H1 (cell line): ENCODE data around the gene RCL1. TPM values are rescaled to one million over a fixed set of nuclear protein-coding genes. Genes with fewer than 3 reads are reported as not detected.

Experiments
- CTCF ChIA-PET: fragments of 300-600 bp; sonication (Branson Sonifier 250); formaldehyde crosslinking; loops from one replicate; lab custom pipeline; 2021; ENCODE audit not compliant: partially characterized antibody; lab: Charles Lee
- POLR2A ChIA-PET: fragments of 300-600 bp; sonication (Branson Sonifier 250); formaldehyde crosslinking; loops from one replicate; lab custom pipeline; 2021; ENCODE audit warnings: inconsistent platforms; ENCODE audit not compliant: partially characterized antibody; lab: Charles Lee
- DNase-seq, 2 experiments: peaks; one replicate each; pipeline versions ENCODE4 v3.0.0 to v3.0.0-alpha.2; 2010 to 2022; ENCODE audit warnings: low spot score in 2 of 2, low read depth in 1 of 2, mixed read lengths in 1 of 2
- FAIRE-seq: peaks from 2 replicates; lab custom pipeline; 2011; peaks lifted over from hg19 to GRCh38; lab: Jason Lieb, UNC
- H2AFZ ChIP-seq: 2 replicates; pipeline ENCODE4 v1.8.1; 2012; ENCODE audit warnings: low read length, inconsistent platforms
- H2AK5ac ChIP-seq: 2 replicates; pipeline ENCODE4 v1.6.1; 2013; ENCODE audit warnings: low read depth, low read length
- H2BK120ac ChIP-seq: replicated peaks from 2 replicates; pipeline ENCODE3; 2013; ENCODE audit warnings: low read depth, low read length, inconsistent platforms
- H2BK12ac ChIP-seq: 2 replicates; pipeline ENCODE4 v1.6.1; 2013; ENCODE audit warnings: low read depth, low read length
- H2BK15ac ChIP-seq: 2 replicates; pipeline ENCODE4 v1.6.1; 2013; ENCODE audit warnings: low read length
- H2BK20ac ChIP-seq: 2 replicates; pipeline ENCODE4 v1.6.1; 2013; ENCODE audit warnings: low read length
- H2BK5ac ChIP-seq: 2 replicates; pipeline ENCODE4 v1.6.1; 2013; ENCODE audit warnings: low read depth, low read length
- H3K14ac ChIP-seq: 2 replicates; pipeline ENCODE4 v1.6.1; 2013; ENCODE audit warnings: inconsistent platforms; ENCODE audit not compliant: insufficient read length
- H3K18ac ChIP-seq: 2 replicates; pipeline ENCODE4 v1.6.1; 2013; ENCODE audit warnings: low read length; ENCODE audit errors: extremely low read depth
- H3K23ac ChIP-seq: 2 replicates; pipeline ENCODE4 v1.6.1; 2013; ENCODE audit warnings: inconsistent platforms; ENCODE audit not compliant: insufficient read length
- H3K23me2 ChIP-seq: 2 replicates; pipeline ENCODE4 v1.6.1; 2013; ENCODE audit warnings: low read depth, low read length
- H3K27ac ChIP-seq: 2 replicates; pipeline ENCODE4 v1.6.1; 2011; ENCODE audit warnings: low read depth, low read length, inconsistent platforms
- H3K27me3 ChIP-seq, 4 experiments: replicated peaks in 1 of 4; 1 replicate in 1 of 4; 2 replicates in 3 of 4; pipeline versions ENCODE4 v1.6.1 to v1.8.1; 2011 to 2013; ENCODE audit warnings: low read length in 3 of 4, mild to moderate bottlenecking in 3 of 4, inconsistent platforms in 2 of 4, mixed read lengths in 2 of 4, moderate library complexity in 1 of 4; ENCODE audit not compliant: control insufficient read depth in 3 of 4, insufficient read depth in 3 of 4; ENCODE audit errors: extremely low read depth in 1 of 4
- H3K36me3 ChIP-seq, 4 experiments: 2 replicates each; pipeline versions ENCODE4 v1.6.1 to v1.8.1; 2011 to 2013; ENCODE audit warnings: mild to moderate bottlenecking in 4 of 4, low read length in 3 of 4, moderate library complexity in 2 of 4, control low read depth in 1 of 4, inconsistent platforms in 1 of 4; ENCODE audit not compliant: insufficient read depth in 4 of 4, control insufficient read depth in 2 of 4
- H3K4ac ChIP-seq: replicated peaks from 2 replicates; pipeline ENCODE3; 2013; ENCODE audit warnings: low read length, low read depth, mixed read lengths, inconsistent platforms; ENCODE audit not compliant: insufficient read length
- H3K4me1 ChIP-seq, 4 experiments: replicated peaks in 1 of 4; 1 replicate in 1 of 4; 2 replicates in 3 of 4; pipeline versions ENCODE4 v1.6.1 to v1.8.1; 2011 to 2013; ENCODE audit warnings: low read length in 3 of 4, inconsistent platforms in 2 of 4, mixed read lengths in 1 of 4; ENCODE audit not compliant: insufficient read depth in 4 of 4, control insufficient read depth in 3 of 4
- H3K4me2 ChIP-seq, 2 experiments: 2 replicates each; pipeline versions ENCODE4 v1.6.1 to v1.8.1; 2011 to 2013; ENCODE audit warnings: low read depth in 2 of 2, low read length in 2 of 2, control low read depth in 1 of 2, inconsistent platforms in 1 of 2, mild to moderate bottlenecking in 1 of 2; ENCODE audit not compliant: insufficient read depth in 1 of 2
- H3K4me3 ChIP-seq, 4 experiments: fragments of 200-600, 300-600 bp in 1 of 4; sonication (generic), shearing (Covaris generic), sonication (Bioruptor Twin) in 1 of 4; 2 replicates each; pipeline versions ENCODE4 v1.5.1 to v1.8.1; 2011 to 2016; ENCODE audit warnings: low read length in 4 of 4, low read depth in 3 of 4, control low read depth in 2 of 4, inconsistent platforms in 2 of 4, mild to moderate bottlenecking in 2 of 4, mixed read lengths in 1 of 4, moderate library complexity in 1 of 4; ENCODE audit not compliant: insufficient read depth in 2 of 4; ENCODE audit errors: extremely low read depth in 1 of 4
- H3K56ac ChIP-seq: replicated peaks from 2 replicates; pipeline ENCODE3; 2013; ENCODE audit warnings: low read depth, mild to moderate bottlenecking, mixed read lengths, low read length, inconsistent platforms; ENCODE audit not compliant: insufficient read length
- H3K79me1 ChIP-seq: 2 replicates; pipeline ENCODE4 v1.6.1; 2013; ENCODE audit warnings: low read depth, low read length, control low read depth
- H3K79me2 ChIP-seq, 2 experiments: 2 replicates each; pipeline versions ENCODE4 v1.6.1 to v1.8.1; 2012 to 2013; ENCODE audit warnings: low read length in 2 of 2, mild to moderate bottlenecking in 2 of 2, inconsistent platforms in 1 of 2; ENCODE audit not compliant: insufficient read depth in 2 of 2, control insufficient read depth in 1 of 2
- H3K9ac ChIP-seq, 4 experiments: replicated peaks in 1 of 4; 1 replicate in 1 of 4; 2 replicates in 3 of 4; pipeline versions ENCODE4 v1.6.1 to v1.8.1; 2011 to 2013; ENCODE audit warnings: low read depth in 3 of 4, low read length in 3 of 4, control low read depth in 2 of 4, mild to moderate bottlenecking in 2 of 4, moderate library complexity in 2 of 4, inconsistent platforms in 1 of 4; ENCODE audit errors: extremely low read depth in 1 of 4
- H3K9me3 ChIP-seq, 2 experiments: 2 replicates each; pipeline versions ENCODE4 v1.6.1 to v1.8.1; 2012 to 2013; ENCODE audit warnings: mild to moderate bottlenecking in 2 of 2, moderate library complexity in 2 of 2, control low read depth in 1 of 2, inconsistent platforms in 1 of 2, low read depth in 1 of 2, low read length in 1 of 2, mixed read lengths in 1 of 2; ENCODE audit not compliant: insufficient read depth in 2 of 2
- H4K20me1 ChIP-seq, 2 experiments: replicated peaks in 1 of 2; 2 replicates each; pipeline versions ENCODE3 to v1.8.1; 2011 to 2013; ENCODE audit warnings: inconsistent platforms in 2 of 2, low read length in 2 of 2, mild to moderate bottlenecking in 1 of 2; ENCODE audit not compliant: insufficient read depth in 2 of 2, control insufficient read depth in 1 of 2
- H4K5ac ChIP-seq: 2 replicates; pipeline ENCODE4 v1.6.1; 2013; ENCODE audit warnings: low read length, low read depth, mixed read lengths, inconsistent platforms; ENCODE audit not compliant: insufficient read length
- H4K8ac ChIP-seq: 2 replicates; pipeline ENCODE4 v1.8.0; 2013; ENCODE audit warnings: mild to moderate bottlenecking, moderate library complexity, low read length, inconsistent platforms; ENCODE audit not compliant: insufficient read depth; ENCODE audit errors: extremely low read depth
- H4K91ac ChIP-seq: replicated peaks from 2 replicates; pipeline ENCODE3; 2013; ENCODE audit warnings: low read length, mixed read lengths, inconsistent platforms; ENCODE audit not compliant: insufficient read length
- ASH2L ChIP-seq: fragments of 200-600, 300-600 bp; sonication (generic); IDR thresholded peaks from one replicate; pipeline ENCODE4 v1.7.1; 2017; ENCODE audit warnings: low read length
- CTCF ChIP-seq, 3 experiments: IDR thresholded peaks; 1 replicate in 2 of 3; 2 replicates in 1 of 3; pipeline versions ENCODE4 v1.5.1 to v1.6.1; 2011; ENCODE audit warnings: low read length in 3 of 3, mild to moderate bottlenecking in 3 of 3, inconsistent platforms in 2 of 3, low read depth in 1 of 3, moderate library complexity in 1 of 3; ENCODE audit not compliant: insufficient read depth in 1 of 3; ENCODE audit errors: control extremely low read depth in 1 of 3
- PHF8 ChIP-seq: fragments of 200-600 bp; sonication (generic); conservative IDR thresholded peaks from 2 replicates; pipeline ENCODE4 v1.7.1; 2012; ENCODE audit warnings: low read depth, mild to moderate bottlenecking, inconsistent platforms, low read length, moderate library complexity
- SRF ChIP-seq: IDR thresholded peaks from 2 replicates; pipeline ENCODE4 v1.6.1; 2011; ENCODE audit warnings: mild to moderate bottlenecking, low read depth, low read length, moderate library complexity
- SUZ12 ChIP-seq: fragments of 200-600 bp; sonication (generic); IDR thresholded peaks from 2 replicates; pipeline ENCODE4 v1.6.1; 2012; ENCODE audit warnings: mild to moderate bottlenecking, inconsistent platforms, low read length, moderate library complexity, mixed read lengths
- WGBS, 2 experiments: shearing (Covaris generic) in 1 of 2; methylation state at CpG; one replicate each; pipeline versions ENCODE4 v1.1.6 to v1.1.7; 2013 to 2015; ENCODE audit warnings: low lambda C conversion rate in 2 of 2, mixed read lengths in 2 of 2, inconsistent platforms in 1 of 2, low coverage in 1 of 2, missing lambda C conversion rate in 1 of 2; ENCODE audit not compliant: insufficient replicate concordance in 2 of 2, insufficient coverage in 1 of 2, insufficient read length in 1 of 2; ENCODE audit errors: extremely low coverage in 1 of 2, missing lambda C conversion rate in 1 of 2; 5-methylcytosine and 5-hydroxymethylcytosine counted together
- polyA plus RNA-seq, 7 experiments: library from polyadenylated mRNA; depleted of rRNA in 3 of 7; stranded (reverse) in 5 of 7; unstranded in 2 of 7; fragments of >200 nt in 5 of 7; fragments of 200-250 nt in 2 of 7; gene quantifications; 1 replicate in 5 of 7; 2 replicates in 1 of 7; 4 replicates in 1 of 7; pipeline versions ENCODE4 v1.2.1 to v1.2.3, GENCODE V29; 2011 to 2013; ENCODE audit warnings: missing spikeins in 2 of 7, mixed read lengths in 2 of 7
- total RNA-seq: library from RNA; stranded (reverse); fragmentation: NEBNext Ultra II Directional; extraction: Animal tissue kit (Norgen Biotek cat#: 25700); gene quantifications from 2 replicates; pipeline ENCODE4 v1.2.1, GENCODE V29; 2021

The RCL1 gene
- total and polyA plus RNA-seq, 2 of the 8 experiments (the other 6 are each of a cell fraction or from before 2014, with no cell fraction given), result 21.0 to 29.5 TPM

- Histone ChIP-seq H3K79me1 (peaks cover 5% of the 10 kb centered on the region), H2BK5ac (no peak overlapping the region), H3K27me3 (no peaks in the 10 kb centered on the region), H4K91ac (no peak overlapping the region), H2BK15ac (no peak overlapping the region), H2BK12ac (no peak overlapping the region), H3K23me2 (no peaks in the 10 kb centered on the region), H3K9ac (no peak overlapping the region), H3K4ac (no peak overlapping the region), H2BK120ac (no peak overlapping the region), H2AK5ac (no peak overlapping the region), H2AFZ (no peak overlapping the region), H3K27ac (no peak overlapping the region), H4K20me1 (peaks cover 3% of the 10 kb centered on the region in 2 experiments), H4K8ac (no peak overlapping the region), H3K4me3 (no peak overlapping the region), H4K5ac (no peak overlapping the region), H3K23ac (no peak overlapping the region), H2BK20ac (no peak overlapping the region), H3K9me3 (no peaks in the 10 kb centered on the region), H3K36me3 (peaks cover 0 to 7% (median 1%) of the 10 kb centered on the region in 4 experiments; a peak in 2 of 8 replicates), H3K4me1 (no peaks in the 10 kb centered on the region), H3K14ac (no peak overlapping the region), H3K56ac (no peak overlapping the region), H3K79me2 (peaks cover 0 to 13% of the 10 kb centered on the region in 2 experiments; a peak in 1 of 4 replicates), H3K4me2 (no peak overlapping the region), H3K18ac (no peak overlapping the region)
- TF ChIP-seq PHF8, result no peak
- TF ChIP-seq SUZ12, result no peak
- no peak for TF ChIP-seq ASH2L
- no peak for TF ChIP-seq SRF
- TF ChIP-seq CTCF (IDR thresholded peaks at IDR 0.05; ENCODE audit: control extremely low read depth in 1 of 3, insufficient read depth in 1 of 3, low read depth in 1 of 3, low read length in 3 of 3), result no peak
- FAIRE-seq (no peak), DNase-seq (no peak)
- ChIA-PET CTCF (interaction anchor here (0.8 to 1.8 kb wide), 4 partner anchors 18 to 74 kb away, joined by 3 to 12 read pairs (median 6); no protein-coding TSS in a partner anchor), POLR2A (no interaction called here)
- WGBS, 2 experiments, result 90% methylated on average over 6 of the region's 7 CpGs; no CpG with 5 or more reads in 1 of the 2 experiments
These were observed 40.2 kb downstream of the RCL1 start for GRCh38 chr9:4832786-4833579.
